NT2/D1 (cell line): ENCODE data around the gene PLCH2.

ENCODE experiments used
- YY1 ChIP-seq: IDR thresholded peaks from 2 replicates; pipeline ENCODE4 v1.6.1; 2011; ENCODE audit not compliant: insufficient read length, insufficient read depth
- ZNF274 ChIP-seq: IDR thresholded peaks from 2 replicates; pipeline ENCODE4 v1.6.1; 2011; ENCODE audit warnings: mild to moderate bottlenecking, low read depth, low read length

DNA sequence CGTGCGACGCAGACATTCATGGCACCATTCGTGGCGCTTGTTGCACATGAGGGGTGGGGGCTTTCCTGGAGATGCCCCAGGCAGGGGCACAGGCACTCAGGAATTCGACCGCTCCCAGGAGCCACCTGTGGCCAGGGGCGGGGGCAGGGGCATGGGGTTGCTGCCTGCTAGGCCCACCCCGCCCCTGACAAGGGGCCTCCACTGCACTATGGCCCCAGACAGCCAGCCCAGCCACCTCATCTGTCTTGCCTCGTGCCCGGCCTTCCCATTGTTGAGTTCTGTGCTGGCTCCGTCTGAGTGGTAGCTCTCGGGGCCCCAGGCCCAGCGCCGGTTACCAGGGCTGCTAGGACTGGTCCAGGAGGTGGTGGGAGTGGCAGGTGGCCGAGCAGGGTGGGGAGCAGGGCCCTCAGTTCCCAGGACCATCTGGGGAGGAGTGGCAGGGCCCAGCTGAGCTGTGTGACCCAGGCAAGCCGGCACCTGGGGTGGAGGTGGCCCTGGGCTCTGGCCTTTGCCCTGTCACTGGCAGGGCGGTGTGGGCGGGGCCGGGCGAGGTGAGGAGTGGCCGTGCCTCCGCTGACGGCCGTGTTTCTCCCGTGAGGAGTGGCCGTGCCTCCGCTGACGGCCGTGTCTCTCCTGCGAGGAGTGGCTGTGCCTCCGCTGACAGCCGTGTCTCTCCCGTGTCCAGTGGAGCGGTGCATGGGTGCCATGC lies 1.9 kb downstream of the PLCH2 start:
- TF ChIP-seq ZNF274 (no peak), YY1 (no peak)
